Lung (tissue), 12 donors: Measurements from ENCODE around the gene HMGN1. TPM values are rescaled to one million over a fixed set of nuclear protein-coding genes. Genes with fewer than 3 reads are reported as not detected.

Experiments
- ATAC-seq: fragments of 200-7000 bp; cut with Tn5 transposase; one replicate; pipeline ENCODE4 v1.9.1; 2020; ENCODE audit warnings: moderate number of reproducible peaks; ENCODE audit not compliant: insufficient read depth, low FRiP score
- DNase-seq, 3 donors: peaks; one replicate each; pipeline ENCODE4 v3.0.0-alpha.2; 2013 to 2017
- H3K27ac ChIP-seq, 2 donors: one replicate each; pipeline ENCODE4 v1.5.1; 2013; ENCODE audit warnings: mild to moderate bottlenecking in 2 of 2, moderate library complexity in 2 of 2, control low read depth in 1 of 2, inconsistent platforms in 1 of 2, low read depth in 1 of 2, low read length in 1 of 2
- H3K27me3 ChIP-seq, 3 donors: one replicate each; pipeline ENCODE4 v1.5.1; 2013; ENCODE audit warnings: low read length in 2 of 3; ENCODE audit not compliant: control insufficient read depth in 3 of 3, insufficient read depth in 3 of 3
- H3K36me3 ChIP-seq, 4 donors: one replicate each; pipeline ENCODE4 v1.5.1; 2013; ENCODE audit warnings: low read length in 4 of 4, mild to moderate bottlenecking in 1 of 4, moderate library complexity in 1 of 4; ENCODE audit not compliant: control insufficient read depth in 4 of 4, insufficient read depth in 4 of 4
- H3K4me1 ChIP-seq, 5 donors: one replicate each; pipeline ENCODE4 v1.5.1; 2013; ENCODE audit warnings: low read length in 5 of 5, mild to moderate bottlenecking in 2 of 5, moderate library complexity in 1 of 5; ENCODE audit not compliant: control insufficient read depth in 5 of 5, insufficient read depth in 5 of 5
- H3K4me3 ChIP-seq: one replicate; pipeline ENCODE4 v1.5.1; 2013; ENCODE audit warnings: mild to moderate bottlenecking, control low read depth, moderate library complexity
- H3K9ac ChIP-seq, 2 donors: one replicate each; pipeline ENCODE4 v1.5.1; 2013; ENCODE audit warnings: low read length in 2 of 2, control low read depth in 1 of 2; ENCODE audit not compliant: insufficient read depth in 1 of 2
- H3K9me3 ChIP-seq, 4 donors: one replicate each; pipeline ENCODE4 v1.5.1; 2013; ENCODE audit warnings: low read length in 3 of 4, mild to moderate bottlenecking in 1 of 4, moderate library complexity in 1 of 4; ENCODE audit not compliant: control insufficient read depth in 4 of 4, insufficient read depth in 3 of 4
- WGBS, 2 donors: extraction: QIAGEN DNeasy Blood & Tissue Kit; methylation state at CpG; one replicate each; pipeline ENCODE4 v1.1.7; 2013; 5-methylcytosine and 5-hydroxymethylcytosine counted together
- polyA plus RNA-seq, 2 donors: library from polyadenylated mRNA; stranded (reverse); fragments of 200-250 nt; gene quantifications; one replicate each; pipeline ENCODE4 v1.2.1, GENCODE V29; 2013
- total RNA-seq, 2 donors: library from RNA; depleted of rRNA in 1 of 2; stranded (reverse); fragments of >200 nt in 1 of 2; gene quantifications; one replicate each; pipeline ENCODE4 v1.2.1, GENCODE V29; 2014 to 2021
- TF ChIP-seq, protein P1 (sequence below): IDR thresholded peaks from 2 replicates; pipeline ENCODE4 v1.5.1; 2012; ENCODE audit warnings: mild to moderate bottlenecking; ENCODE audit errors: control extremely low read depth, extremely low read depth
- donor health status: control.
- donor health status: control.
- donor health status: Bipolar disorder and iron deficiency.
- donor health status: healthy.
- donor health status: DM: yes; HTN: yes; CAD: no.

HMGN1 gene
- total and polyA plus RNA-seq, 4 donors = 124 to 375 (median 166) TPM

DNA sequence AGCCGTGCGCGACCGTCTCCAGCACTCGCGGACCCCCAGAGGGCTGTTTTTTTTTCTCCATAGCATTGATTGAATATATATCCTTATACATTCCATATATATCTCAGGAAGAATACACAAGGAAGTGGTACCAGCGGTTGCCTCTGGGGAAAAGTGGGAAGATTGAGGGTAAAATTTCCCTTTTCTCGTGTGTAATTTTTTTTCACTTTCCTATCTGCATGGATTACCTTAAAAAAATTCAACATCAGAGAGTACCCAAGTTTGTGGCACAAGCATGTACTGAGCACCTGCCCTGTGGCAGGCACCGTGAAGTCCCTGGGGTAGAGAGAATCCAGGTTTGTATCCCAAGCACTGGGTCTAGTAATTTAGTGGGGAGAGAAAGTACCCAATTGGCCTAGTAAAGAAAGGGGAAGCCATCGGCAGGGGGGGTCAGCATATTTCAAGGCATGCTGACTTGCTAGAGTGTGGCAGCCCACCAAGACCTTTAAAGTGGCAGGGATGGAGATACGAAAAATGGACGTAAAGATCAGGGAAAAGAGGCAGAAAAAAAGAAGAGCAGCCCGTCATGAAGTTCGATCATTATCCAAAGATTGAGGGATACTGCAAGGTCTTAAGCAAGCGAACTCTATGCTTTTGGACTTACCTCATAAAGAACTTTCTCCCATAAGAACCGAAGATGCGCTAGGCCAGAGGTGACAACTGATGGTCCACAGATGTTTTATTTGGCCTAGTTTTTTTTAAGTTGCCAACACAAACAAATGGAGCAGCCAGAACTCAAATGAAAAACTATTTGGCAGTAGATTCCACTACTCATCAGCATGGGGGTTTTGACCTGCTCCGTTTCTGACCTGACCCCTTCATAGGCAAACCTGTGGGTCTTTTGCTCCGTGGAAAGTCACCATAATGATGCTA is 1.5 kb upstream of the HMGN1 start:
- WGBS, 2 donors = 67 to 79% methylated on average over 19 of the region's 19 CpGs

DNA sequence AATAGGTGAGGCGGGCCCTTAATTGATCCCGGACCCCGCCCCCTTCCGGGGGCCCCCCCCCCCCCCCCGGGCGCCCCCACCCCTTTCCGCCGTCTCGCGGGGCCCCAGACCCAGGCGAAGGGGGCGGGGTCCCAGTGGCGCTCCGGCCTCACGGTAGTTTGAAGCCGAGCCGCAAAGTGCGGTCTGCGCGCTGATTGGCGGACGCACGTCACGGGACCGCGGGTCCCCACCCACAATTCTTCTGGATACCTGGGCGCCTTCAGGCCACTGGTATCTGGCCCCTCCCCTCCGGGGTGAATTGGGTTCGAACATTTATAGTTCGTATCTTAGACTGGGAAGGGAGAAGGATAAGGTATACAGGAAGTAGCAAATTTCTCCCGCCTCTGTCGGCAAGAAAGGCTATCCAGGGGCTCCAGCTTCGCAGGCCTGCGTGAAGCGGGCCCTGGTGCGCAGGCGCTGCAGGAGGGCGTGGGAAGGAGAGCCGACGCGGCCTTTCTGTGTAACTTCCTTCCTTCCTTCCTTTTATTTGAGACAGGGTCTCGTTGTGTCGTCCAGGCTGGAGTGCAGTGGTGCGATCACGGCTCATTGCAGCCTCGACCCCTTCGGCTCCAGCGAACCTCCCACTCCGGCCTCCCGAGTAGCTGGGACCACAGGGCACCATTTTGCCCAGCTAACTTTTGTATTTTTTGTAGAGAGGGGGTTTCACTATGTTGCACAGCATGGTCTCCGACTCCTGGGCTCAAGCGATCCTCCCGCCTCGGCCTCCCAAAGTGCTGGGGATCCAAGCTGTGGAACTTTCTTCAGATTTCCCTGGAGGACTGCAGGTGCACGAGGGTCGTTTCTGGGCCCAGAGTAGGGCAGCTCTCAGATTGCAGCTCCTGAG is 564 bp upstream of the HMGN1 start:
- H3K27me3 ChIP-seq = no peaks in the 10 kb centered on the region
- peak overlapping the region; percentile 70 to 86 for H3K27ac ChIP-seq
- H3K9me3 ChIP-seq = no peaks in the 10 kb centered on the region
- peak overlapping the region; percentile 45 to 76 for H3K9ac ChIP-seq
- TF ChIP-seq, protein P1, sequence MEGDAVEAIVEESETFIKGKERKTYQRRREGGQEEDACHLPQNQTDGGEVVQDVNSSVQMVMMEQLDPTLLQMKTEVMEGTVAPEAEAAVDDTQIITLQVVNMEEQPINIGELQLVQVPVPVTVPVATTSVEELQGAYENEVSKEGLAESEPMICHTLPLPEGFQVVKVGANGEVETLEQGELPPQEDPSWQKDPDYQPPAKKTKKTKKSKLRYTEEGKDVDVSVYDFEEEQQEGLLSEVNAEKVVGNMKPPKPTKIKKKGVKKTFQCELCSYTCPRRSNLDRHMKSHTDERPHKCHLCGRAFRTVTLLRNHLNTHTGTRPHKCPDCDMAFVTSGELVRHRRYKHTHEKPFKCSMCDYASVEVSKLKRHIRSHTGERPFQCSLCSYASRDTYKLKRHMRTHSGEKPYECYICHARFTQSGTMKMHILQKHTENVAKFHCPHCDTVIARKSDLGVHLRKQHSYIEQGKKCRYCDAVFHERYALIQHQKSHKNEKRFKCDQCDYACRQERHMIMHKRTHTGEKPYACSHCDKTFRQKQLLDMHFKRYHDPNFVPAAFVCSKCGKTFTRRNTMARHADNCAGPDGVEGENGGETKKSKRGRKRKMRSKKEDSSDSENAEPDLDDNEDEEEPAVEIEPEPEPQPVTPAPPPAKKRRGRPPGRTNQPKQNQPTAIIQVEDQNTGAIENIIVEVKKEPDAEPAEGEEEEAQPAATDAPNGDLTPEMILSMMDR = no peak
- ATAC-seq (peak; percentile 95), DNase-seq (peak; percentile 97 to 98 (median 98))
- peaks cover 0 to 13% (median 3%) of the 10 kb centered on the region in 4 donors for H3K36me3 ChIP-seq
- 4 to 9% methylated on average over 47 to 52 of the region's 56 CpGs for whole genome bisulfite sequencing, 2 donors
- peaks cover 0 to 34% (median 15%) of the 10 kb centered on the region in 5 donors for H3K4me1 ChIP-seq
- H3K4me3 ChIP-seq = peak overlapping the region; percentile 45

More for the DNA sequence above, 1.5 kb upstream of the HMGN1 start:
- Histone ChIP-seq H3K4me1 (peaks cover 0 to 30% (median 11%) of the 10 kb centered on the region in 5 donors), H3K27ac (peak overlapping the region in 1 of 2 donors; percentile 70), H3K27me3 (no peaks in the 10 kb centered on the region), H3K9me3 (no peaks in the 10 kb centered on the region), H3K4me3 (no peak overlapping the region), H3K9ac (peak overlapping the region in 1 of 2 donors; percentile 76), H3K36me3 (peaks cover 0 to 10% (median 2%) of the 10 kb centered on the region in 4 donors)
- peak in 1 of 3 donors; percentile 58 for DNase-seq
- no peak for ATAC-seq
- TF ChIP-seq, protein P1 = no peak

DNA sequence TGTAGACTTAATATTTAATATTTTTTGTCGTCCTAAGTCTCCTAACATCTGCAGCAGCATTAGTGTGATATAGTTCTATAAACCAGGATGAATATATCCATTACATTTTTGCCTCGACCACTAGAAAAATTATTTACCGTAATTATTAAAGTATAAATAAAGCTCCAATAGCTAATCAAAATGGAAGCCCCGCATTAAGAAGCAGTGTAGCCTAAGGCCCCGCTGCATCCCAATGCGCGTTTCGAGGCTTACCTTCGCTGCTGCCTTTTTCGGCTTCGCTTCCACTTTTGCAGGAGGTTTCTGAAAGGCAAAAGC is 891 bp downstream of the HMGN1 start:
- DNase-seq = peak in 1 of 3 donors; percentile 71
- peak overlapping the region; percentile 38 for H3K4me3 ChIP-seq
- H3K9me3 ChIP-seq = no peaks in the 10 kb centered on the region
- H3K4me1 ChIP-seq = peaks cover 0 to 34% (median 15%) of the 10 kb centered on the region in 5 donors
- 0 to 1% methylated on average over 11 of the region's 11 CpGs for WGBS, 2 donors
- H3K27ac ChIP-seq = peak overlapping the region; percentile 61 to 100
- TF ChIP-seq, protein P1 = no peak
- H3K27me3 ChIP-seq = no peaks in the 10 kb centered on the region
- peak overlapping the region; percentile 76 to 98 for H3K9ac ChIP-seq
- ATAC-seq = no peak
- peaks cover 8 to 22% (median 11%) of the 10 kb centered on the region in 4 donors for H3K36me3 ChIP-seq
